Gastrocnemius medialis (tissue), 4 donors: ENCODE data around the gene MCUB. TPM values are rescaled to one million over a fixed set of nuclear protein-coding genes. Genes with fewer than 3 reads are reported as not detected.
"Not testable (repeated sequence)": the region's sequence is repeated elsewhere in the genome, so short reads cannot be mapped to it uniquely, and the experiment has no call there.

ENCODE experiments used
- ATAC-seq, 2 donors: fragments of 150-250 bp; one replicate each; pipeline ENCODE4 v1.9.1; 2016
- DNase-seq, 2 donors: peaks; one replicate each; pipeline ENCODE4 v3.0.0-alpha.2; 2019
- H3K27ac ChIP-seq, 4 donors: fragments of 200-600 bp; sonication (generic); 1 replicate in 1 of 4; 2 replicates in 3 of 4; pipeline ENCODE4 v1.5.1; 2016 to 2018; ENCODE audit warnings: mild to moderate bottlenecking in 2 of 4, moderate library complexity in 1 of 4
- H3K27me3 ChIP-seq, 3 donors: fragments of 200-600 bp; sonication (generic) in 2 of 3; 1 replicate in 1 of 3; 2 replicates in 2 of 3; pipeline versions ENCODE4 v1.5.1 to v1.6.0; 2016 to 2019; ENCODE audit warnings: mild to moderate bottlenecking in 1 of 3, moderate library complexity in 1 of 3
- H3K36me3 ChIP-seq, 2 donors: fragments of 200-600 bp; sonication (generic) in 1 of 2; one replicate each; pipeline ENCODE4 v1.5.1; 2017 to 2018
- H3K4me1 ChIP-seq, 2 donors: fragments of 200-600 bp; sonication (generic) in 1 of 2; one replicate each; pipeline ENCODE4 v1.5.1; 2016 to 2017; ENCODE audit warnings: mild to moderate bottlenecking in 2 of 2
- H3K4me3 ChIP-seq, 4 donors: fragments of 200-600 bp; sonication (generic) in 3 of 4; 1 replicate in 1 of 4; 2 replicates in 3 of 4; pipeline ENCODE4 v1.5.1; 2016 to 2019; ENCODE audit warnings: mild to moderate bottlenecking in 2 of 4
- H3K9me3 ChIP-seq, 3 donors: fragments of 200-600 bp; sonication (generic) in 2 of 3; 1 replicate in 1 of 3; 2 replicates in 2 of 3; pipeline ENCODE4 v1.5.1; 2016 to 2019
- CTCF ChIP-seq, 5 experiments: fragments of 450-650 bp in 3 of 5; fragments of 200-600 bp in 2 of 5; sonication (generic) in 2 of 5; IDR thresholded peaks in 4 of 5; conservative IDR thresholded peaks in 1 of 5; 1 replicate in 4 of 5; 2 replicates in 1 of 5; pipeline ENCODE4 v1.5.1; 2016 to 2019; ENCODE audit warnings: antibody characterized with exemption in 5 of 5, mild to moderate bottlenecking in 3 of 5, moderate library complexity in 3 of 5
- POLR2A ChIP-seq, 2 donors: fragments of 450-650 bp; IDR thresholded peaks; one replicate each; pipeline ENCODE4 v1.6.1; 2017; ENCODE audit warnings: antibody characterized with exemption in 2 of 2, mild to moderate bottlenecking in 2 of 2, moderate library complexity in 2 of 2
- in situ Hi-C, 4 donors: fragments of 200-750 bp; cut with MboI; loops; one replicate each; pipeline versions ENCODE4 v1.15.0 to v1.8.0; 2017; ENCODE audit warnings: low sequenced_read_pairs in 4 of 4
- intact Hi-C: fragments of 100-400 bp; cut with DNase I; formaldehyde crosslinking; loops from one replicate; pipeline ENCODE4 v1.15.1; 2023; ENCODE audit warnings: low total_unique reads
- total RNA-seq, 4 donors: library from RNA; depleted of rRNA; stranded (reverse); fragments of >200 nt; gene quantifications; one replicate each; pipeline versions ENCODE4 v1.1.0 to v1.2.3, GENCODE V29; 2016

The MCUB gene
- total RNA-seq, 4 donors from 2014 or later, result 2.6 to 5.6 (median 4.0) TPM

DNA sequence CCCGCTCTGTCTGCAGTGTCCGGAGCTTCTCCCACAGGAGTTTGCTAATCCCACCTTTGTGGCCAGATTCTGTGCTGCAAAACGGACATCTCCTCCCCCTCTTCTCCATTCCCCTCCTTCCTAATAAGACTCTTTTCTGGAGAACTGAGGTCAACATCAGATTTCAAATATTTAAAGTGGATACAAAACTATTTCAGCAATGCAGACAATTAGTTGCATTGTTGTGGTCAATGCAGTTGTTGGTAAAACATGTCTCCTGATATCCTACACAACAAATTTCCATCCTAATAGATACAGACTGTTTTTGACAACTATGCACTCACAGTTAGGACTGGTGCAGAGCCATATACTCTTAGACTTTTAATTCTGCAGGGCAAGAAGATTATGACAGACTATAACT, 5.1 kb upstream of the MCUB start:
- H3K9me3 ChIP-seq, result no peaks in the 10 kb centered on the region
- DNase-seq (no peak), ATAC-seq (no peak)
- peaks cover 0 to 9% (median 0%) of the 10 kb centered on the region in 3 donors for H3K27me3 ChIP-seq
- H3K4me3 ChIP-seq, result no peak overlapping the region
- peaks cover 0 to 7% of the 10 kb centered on the region in 2 donors for H3K4me1 ChIP-seq
- in situ Hi-C loops (no loop called here), intact Hi-C loops (no loop called here)
- no peaks in the 10 kb centered on the region for H3K36me3 ChIP-seq
- no peak overlapping the region for H3K27ac ChIP-seq
- TF ChIP-seq POLR2A (IDR thresholded peaks at IDR 0.05), result no peak
- TF ChIP-seq CTCF (IDR thresholded peaks at IDR 0.05 in 4 of 5, conservative IDR thresholded peaks at IDR 0.05 in 1 of 5), result no peak

GRCh38 chr4:109557433-109557832, 2.6 kb upstream of the MCUB start:
- no peaks in the 10 kb centered on the region for H3K9me3 ChIP-seq
- ATAC-seq (no peak), DNase-seq (no peak)
- H3K4me1 ChIP-seq, result peaks cover 6 to 22% of the 10 kb centered on the region in 2 donors
- no peak overlapping the region for H3K27ac ChIP-seq
- no peaks in the 10 kb centered on the region for H3K36me3 ChIP-seq
- no peak overlapping the region for H3K4me3 ChIP-seq
- no peak for TF ChIP-seq CTCF (IDR thresholded peaks at IDR 0.05 in 4 of 5, conservative IDR thresholded peaks at IDR 0.05 in 1 of 5)
- no peak for TF ChIP-seq POLR2A (IDR thresholded peaks at IDR 0.05)
- in situ Hi-C loops (no loop called here), intact Hi-C loops (no loop called here)
- H3K27me3 ChIP-seq, result peaks cover 6 to 26% (median 10%) of the 10 kb centered on the region in 3 donors

DNA sequence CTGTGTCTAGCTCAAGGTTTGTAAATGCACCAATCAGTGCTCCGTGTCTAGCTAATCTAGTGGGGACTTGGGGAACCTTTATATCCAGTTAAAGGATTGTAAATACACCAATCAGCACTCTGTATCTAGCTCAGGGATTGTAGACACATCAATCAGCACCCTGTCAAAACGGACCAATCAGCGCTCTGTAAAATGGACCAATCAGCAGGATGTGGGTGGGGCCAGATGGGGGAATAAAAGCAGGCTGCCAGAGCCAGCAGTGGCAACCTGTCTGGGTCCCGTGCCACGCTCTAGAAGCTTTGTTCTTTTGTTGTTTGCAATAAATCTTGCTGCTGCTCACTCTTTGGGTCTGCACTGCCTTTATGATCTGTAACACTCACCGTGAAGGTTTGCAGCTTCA, 2.0 kb upstream of the MCUB start:
- in situ Hi-C loops, H3K36me3 ChIP-seq, H3K9me3 ChIP-seq, intact Hi-C loops, ATAC-seq, H3K4me3 ChIP-seq, DNase-seq, H3K27ac ChIP-seq: not testable (repeated sequence)
- Histone ChIP-seq H3K27me3 (peaks cover 6 to 26% (median 10%) of the 10 kb centered on the region in 3 donors), H3K4me1 (peaks cover 6 to 22% of the 10 kb centered on the region in 2 donors)

- peak overlapping the region; percentile 46 to 86 (median 60) for H3K4me3 ChIP-seq
- no peaks in the 10 kb centered on the region for H3K9me3 ChIP-seq
- ATAC-seq (peak; percentile 21 to 22), DNase-seq (no peak)
- in situ Hi-C loops (no loop called here), intact Hi-C loops (no loop called here)
- H3K27ac ChIP-seq, result peak overlapping the region; percentile 59 to 82 (median 71)
- peaks cover 6 to 26% (median 10%) of the 10 kb centered on the region in 3 donors for H3K27me3 ChIP-seq
- peaks cover 6 to 22% of the 10 kb centered on the region in 2 donors for H3K4me1 ChIP-seq
- H3K36me3 ChIP-seq, result no peaks in the 10 kb centered on the region
- TF ChIP-seq POLR2A (IDR thresholded peaks at IDR 0.05), result no peak
- no peak for TF ChIP-seq CTCF (IDR thresholded peaks at IDR 0.05 in 4 of 5, conservative IDR thresholded peaks at IDR 0.05 in 1 of 5)
These were observed 442 bp upstream of the MCUB start for GRCh38 chr4:109559625-109559982.

- peaks cover 6 to 22% of the 10 kb centered on the region in 2 donors for H3K4me1 ChIP-seq
- TF ChIP-seq CTCF (IDR thresholded peaks at IDR 0.05 in 4 of 5, conservative IDR thresholded peaks at IDR 0.05 in 1 of 5), result no peak
- TF ChIP-seq POLR2A (IDR thresholded peaks at IDR 0.05), result peak in 1 of 2 donors; percentile 9
- H3K36me3 ChIP-seq, result no peaks in the 10 kb centered on the region
- H3K9me3 ChIP-seq, result no peaks in the 10 kb centered on the region
- ATAC-seq (peak; percentile 64 to 66), DNase-seq (no peak)
- in situ Hi-C loops (no loop called here), intact Hi-C loops (loop anchor here (2.0 kb wide), 1 partner anchor 128 kb away; the partner anchor contains the start of gene SEC24B)
- H3K27ac ChIP-seq, result peak overlapping the region; percentile 59 to 82 (median 71)
- peak overlapping the region; percentile 46 to 86 (median 60) for H3K4me3 ChIP-seq
- H3K27me3 ChIP-seq, result peaks cover 6 to 26% (median 10%) of the 10 kb centered on the region in 3 donors
These were observed 828 bp downstream of the MCUB start for GRCh38 chr4:109560687-109561461.
